A673 (cell line): Measurements from ENCODE around the gene A1CF.
"Not testable (repeated sequence)": the region's sequence is repeated elsewhere in the genome, so short reads cannot be mapped to it uniquely, and the experiment has no call there.

Source experiments
- EZH2 ChIP-seq: fragments of 200-600 bp; sonication (generic); IDR thresholded peaks from 2 replicates; pipeline ENCODE4 v1.6.1; 2017; ENCODE audit warnings: borderline replicate concordance, low read depth, mild to moderate bottlenecking, mixed read lengths, antibody characterized with exemption, low read length; ENCODE audit not compliant: poor library complexity, severe bottlenecking
- TF ChIP-seq, protein P1 (sequence below): fragments of 300-800, 200-600 bp; sonication (generic); conservative IDR thresholded peaks from 2 replicates; pipeline ENCODE4 v1.5.1; 2017; ENCODE audit warnings: low read depth, mild to moderate bottlenecking, antibody characterized with exemption, low read length, moderate library complexity, mixed read lengths

DNA sequence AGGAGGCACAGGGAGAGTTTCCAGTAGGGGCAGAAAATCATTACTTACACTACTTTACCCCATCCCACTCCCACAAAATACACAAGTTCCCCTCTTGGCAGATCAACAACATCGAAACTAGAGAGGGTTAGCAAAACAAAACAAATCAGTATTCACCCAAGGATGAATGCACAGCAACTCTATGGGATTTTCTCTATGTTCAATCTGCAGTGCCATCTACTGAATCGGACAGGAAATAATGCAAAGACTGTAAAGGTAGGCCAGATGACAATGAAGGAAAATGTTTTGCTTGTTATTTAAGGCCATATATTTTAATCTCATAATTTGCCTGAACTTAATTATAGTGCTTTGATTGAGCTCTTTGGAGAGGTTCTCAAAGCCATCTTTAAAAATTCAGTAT is 110.6 kb downstream of the A1CF start:
- TF ChIP-seq EZH2, result not testable (repeated sequence)
- TF ChIP-seq, protein P1, sequence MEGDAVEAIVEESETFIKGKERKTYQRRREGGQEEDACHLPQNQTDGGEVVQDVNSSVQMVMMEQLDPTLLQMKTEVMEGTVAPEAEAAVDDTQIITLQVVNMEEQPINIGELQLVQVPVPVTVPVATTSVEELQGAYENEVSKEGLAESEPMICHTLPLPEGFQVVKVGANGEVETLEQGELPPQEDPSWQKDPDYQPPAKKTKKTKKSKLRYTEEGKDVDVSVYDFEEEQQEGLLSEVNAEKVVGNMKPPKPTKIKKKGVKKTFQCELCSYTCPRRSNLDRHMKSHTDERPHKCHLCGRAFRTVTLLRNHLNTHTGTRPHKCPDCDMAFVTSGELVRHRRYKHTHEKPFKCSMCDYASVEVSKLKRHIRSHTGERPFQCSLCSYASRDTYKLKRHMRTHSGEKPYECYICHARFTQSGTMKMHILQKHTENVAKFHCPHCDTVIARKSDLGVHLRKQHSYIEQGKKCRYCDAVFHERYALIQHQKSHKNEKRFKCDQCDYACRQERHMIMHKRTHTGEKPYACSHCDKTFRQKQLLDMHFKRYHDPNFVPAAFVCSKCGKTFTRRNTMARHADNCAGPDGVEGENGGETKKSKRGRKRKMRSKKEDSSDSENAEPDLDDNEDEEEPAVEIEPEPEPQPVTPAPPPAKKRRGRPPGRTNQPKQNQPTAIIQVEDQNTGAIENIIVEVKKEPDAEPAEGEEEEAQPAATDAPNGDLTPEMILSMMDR, result 0 out of 2 replicates have a peak, but pooled peaks have one; percentile 8
